ENCODE results near the gene ATOSB. TPM values are rescaled to one million over a fixed set of nuclear protein-coding genes. Genes with fewer than 3 reads are reported as not detected.

ATOSB gene
- total RNA-seq (2022; extraction: Qiagen RNA extraction), result 8.8 to 14.3 TPM (median 11.8 TPM) in 5 replicates

GRCh38 chr9:35115680-35116538 is at the start of gene ATOSB:
Gene ATOSB (minus strand): TSS chr9:35115862. CDS start chr9:35108274, 7,588 bp downstream.

GRCh38 chr9:35161713-35162604 is 46.3 kb upstream of the ATOSB start, which contains the start of gene UNC13B:
Gene UNC13B (plus strand): TSS chr9:35162009. CDS start chr9:35162284, 275 bp downstream.

GRCh38 chr9:35102769-35103659 is 12.6 kb downstream of the ATOSB start, which contains the start of gene STOML2:
Gene STOML2 (minus strand): TSS chr9:35103131. CDS start chr9:35103094, 37 bp downstream.

GRCh38 chr9:35096035-35096849 is 19.4 kb downstream of the ATOSB start, which contains the start of gene PIGO:
Gene PIGO (minus strand): TSS chr9:35096591. CDS start chr9:35095565, 1,026 bp downstream.

GRCh38 chr9:35079426-35080341 is 36.0 kb downstream of the ATOSB start, which contains the start of gene FANCG:
Gene FANCG (minus strand): TSS chr9:35079942. CDS start chr9:35079524, 418 bp downstream.

GRCh38 chr9:35072461-35073278 is 43.0 kb downstream of the ATOSB start, which contains the start of gene VCP:
Gene VCP (minus strand): TSS chr9:35072625. CDS start chr9:35072353, 272 bp downstream.

Other genes with a start within 250 kb of the ATOSB start
- gene PHF24, start 157.6 kb downstream of the ATOSB start, total RNA-seq (2022; extraction: Qiagen RNA extraction), result 0.08 to 0.19 TPM (median 0.14 TPM) in 5 replicates
- 11.7 to 13.9 TPM (median 13.0 TPM) in 5 replicates for gene DNAJB5, start 126.1 kb downstream of the ATOSB start, total RNA-seq (2022; extraction: Qiagen RNA extraction)
- gene VCP, start 43.2 kb downstream of the ATOSB start, total RNA-seq (2022; extraction: Qiagen RNA extraction), result 233 to 308 TPM (median 293 TPM) in 5 replicates
- 31.3 to 48.0 TPM (median 47.2 TPM) in 5 replicates for gene FANCG, start 35.9 kb downstream of the ATOSB start, total RNA-seq (2022; extraction: Qiagen RNA extraction)
- 36.4 to 47.2 TPM (median 46.2 TPM) in 5 replicates for gene PIGO, start 19.3 kb downstream of the ATOSB start, total RNA-seq (2022; extraction: Qiagen RNA extraction)
- gene STOML2, start 12.7 kb downstream of the ATOSB start, total RNA-seq (2022; extraction: Qiagen RNA extraction), result 200 to 254 TPM (median 236 TPM) in 5 replicates
- 9.2 to 13.5 TPM (median 12.8 TPM) in 5 replicates for gene UNC13B, start 46.1 kb upstream of the ATOSB start, total RNA-seq (2022; extraction: Qiagen RNA extraction)